Stimulated activated effector memory CD8-positive, alpha-beta T cell treated with anti-CD3 and anti-CD28 coated beads, Interleukin-12 subunit alpha, Interleukin-12 subunit beta, amount 100 ng/mL, for 72 hours (primary cell): ENCODE measurements around the gene ADGRV1.

Experiments used
- ATAC-seq: fragments of 150-1000 bp; cut with Tn5 transposase; 2 replicates; pipeline ENCODE4 v1.10.0; 2021
- DNase-seq, 2 donors: peaks; one replicate each; pipeline ENCODE4 v3.0.0; 2021 to 2022; ENCODE audit warnings: low spot score in 2 of 2
- H3K27ac Mint-ChIP-seq: one replicate; pipeline ENCODE4 v1.8.0; 2022; ENCODE audit warnings: mild to moderate bottlenecking, mixed read lengths
- H3K36me3 Mint-ChIP-seq: one replicate; pipeline ENCODE4 v1.8.0; 2022; ENCODE audit warnings: mild to moderate bottlenecking, mixed read lengths
- H3K4me1 Mint-ChIP-seq: one replicate; pipeline ENCODE4 v1.8.0; 2022; ENCODE audit warnings: mixed read lengths
- H3K4me3 Mint-ChIP-seq: one replicate; pipeline ENCODE4 v1.8.0; 2022; ENCODE audit warnings: mild to moderate bottlenecking, mixed read lengths
- H3K9me3 Mint-ChIP-seq: one replicate; pipeline ENCODE4 v1.8.0; 2022; ENCODE audit warnings: mixed read lengths

Gene ADGRV1

GRCh38 chr5:90939211-90939610 is 380.6 kb downstream of the ADGRV1 start:
- ATAC-seq: no peak
- no peak overlapping the region for H3K27ac Mint-ChIP-seq
- H3K9me3 Mint-ChIP-seq: no peaks in the 10 kb centered on the region
- peaks cover 8% of the 10 kb centered on the region for H3K4me1 Mint-ChIP-seq
- no peak for DNase-seq
- no peak overlapping the region for H3K4me3 Mint-ChIP-seq
- no peaks in the 10 kb centered on the region for H3K36me3 Mint-ChIP-seq

GRCh38 chr5:90940227-90940995 is 381.8 kb downstream of the ADGRV1 start:
- Mint-ChIP-seq H3K4me1 (peaks cover 8% of the 10 kb centered on the region), H3K27ac (no peak overlapping the region)

GRCh38 chr5:90941002-90941720 is 382.6 kb downstream of the ADGRV1 start:
- Mint-ChIP-seq H3K36me3 (no peaks in the 10 kb centered on the region), H3K4me3 (no peak overlapping the region)

More at GRCh38 chr5:90940227-90940995, 381.8 kb downstream of the ADGRV1 start:
- H3K36me3 Mint-ChIP-seq: no peaks in the 10 kb centered on the region
- H3K4me3 Mint-ChIP-seq: no peak overlapping the region
- ATAC-seq (peak; percentile 99), DNase-seq (peak in 1 of 2 donors; percentile 52)
- no peaks in the 10 kb centered on the region for H3K9me3 Mint-ChIP-seq

GRCh38 chr5:90944116-90944515 is 385.5 kb downstream of the ADGRV1 start:
- Mint-ChIP-seq H3K36me3 (no peaks in the 10 kb centered on the region), H3K4me1 (peaks cover 8% of the 10 kb centered on the region), H3K9me3 (no peaks in the 10 kb centered on the region), H3K4me3 (no peak overlapping the region), H3K27ac (no peak overlapping the region)
- ATAC-seq: no peak
- no peak for DNase-seq

More at GRCh38 chr5:90941002-90941720, 382.6 kb downstream of the ADGRV1 start:
- Mint-ChIP-seq H3K9me3 (no peaks in the 10 kb centered on the region), H3K4me1 (peaks cover 8% of the 10 kb centered on the region), H3K27ac (no peak overlapping the region)
- ATAC-seq: no peak
- DNase-seq: no peak

GRCh38 chr5:90947667-90948066 is 389.1 kb downstream of the ADGRV1 start:
- DNase-seq: no peak
- no peak for ATAC-seq
- H3K4me3 Mint-ChIP-seq: no peak overlapping the region
- H3K36me3 Mint-ChIP-seq: no peaks in the 10 kb centered on the region
- H3K4me1 Mint-ChIP-seq: no peaks in the 10 kb centered on the region
- no peaks in the 10 kb centered on the region for H3K9me3 Mint-ChIP-seq
- H3K27ac Mint-ChIP-seq: no peak overlapping the region

- DNase-seq: no peak
- no peak for ATAC-seq
- Mint-ChIP-seq H3K27ac (no peak overlapping the region), H3K36me3 (no peaks in the 10 kb centered on the region), H3K4me3 (no peak overlapping the region), H3K4me1 (no peaks in the 10 kb centered on the region), H3K9me3 (no peaks in the 10 kb centered on the region)
Measured at GRCh38 chr5:90948969-90949368, 390.4 kb downstream of the ADGRV1 start.

GRCh38 chr5:90949469-90950358 is 391.1 kb downstream of the ADGRV1 start:
- Mint-ChIP-seq H3K4me1 (no peaks in the 10 kb centered on the region), H3K36me3 (no peaks in the 10 kb centered on the region)
- ATAC-seq: no peak

GRCh38 chr5:90955001-90955635 is 396.5 kb downstream of the ADGRV1 start:
- Mint-ChIP-seq H3K4me1 (no peaks in the 10 kb centered on the region), H3K27ac (no peak overlapping the region), H3K9me3 (no peaks in the 10 kb centered on the region), H3K4me3 (no peak overlapping the region), H3K36me3 (no peaks in the 10 kb centered on the region)
- no peak for ATAC-seq
- no peak for DNase-seq

More at GRCh38 chr5:90949469-90950358, 391.1 kb downstream of the ADGRV1 start:
- Mint-ChIP-seq H3K4me3 (no peak overlapping the region), H3K9me3 (no peaks in the 10 kb centered on the region), H3K27ac (no peak overlapping the region)
- no peak for DNase-seq

GRCh38 chr5:90956511-90957097 is 398.0 kb downstream of the ADGRV1 start:
- no peak for DNase-seq
- Mint-ChIP-seq H3K27ac (no peak overlapping the region), H3K36me3 (no peaks in the 10 kb centered on the region), H3K9me3 (no peaks in the 10 kb centered on the region), H3K4me1 (no peaks in the 10 kb centered on the region), H3K4me3 (no peak overlapping the region)
- ATAC-seq: no peak

GRCh38 chr5:90957906-90958305 is 399.3 kb downstream of the ADGRV1 start:
- ATAC-seq (no peak), DNase-seq (no peak)
- H3K4me3 Mint-ChIP-seq: no peak overlapping the region
- no peaks in the 10 kb centered on the region for H3K9me3 Mint-ChIP-seq
- no peak overlapping the region for H3K27ac Mint-ChIP-seq
- no peaks in the 10 kb centered on the region for H3K36me3 Mint-ChIP-seq
- H3K4me1 Mint-ChIP-seq: no peaks in the 10 kb centered on the region

GRCh38 chr5:90959262-90959661 is 400.7 kb downstream of the ADGRV1 start:
- Mint-ChIP-seq H3K4me1 (no peaks in the 10 kb centered on the region), H3K9me3 (no peaks in the 10 kb centered on the region), H3K36me3 (no peaks in the 10 kb centered on the region), H3K4me3 (no peak overlapping the region), H3K27ac (no peak overlapping the region)
- no peak for ATAC-seq
- no peak for DNase-seq

GRCh38 chr5:90962481-90962880 is 403.9 kb downstream of the ADGRV1 start:
- DNase-seq: no peak
- Mint-ChIP-seq H3K4me1 (no peaks in the 10 kb centered on the region), H3K4me3 (no peak overlapping the region), H3K27ac (no peak overlapping the region), H3K9me3 (no peaks in the 10 kb centered on the region), H3K36me3 (no peaks in the 10 kb centered on the region)
- no peak for ATAC-seq

GRCh38 chr5:90965110-90965685 is 406.6 kb downstream of the ADGRV1 start:
- no peak overlapping the region for H3K4me3 Mint-ChIP-seq

GRCh38 chr5:90967443-90967842 is 408.8 kb downstream of the ADGRV1 start:
- no peak overlapping the region for H3K4me3 Mint-ChIP-seq
- peaks cover 4% of the 10 kb centered on the region for H3K9me3 Mint-ChIP-seq
- ATAC-seq (no peak), DNase-seq (no peak)
- H3K27ac Mint-ChIP-seq: no peak overlapping the region
- H3K36me3 Mint-ChIP-seq: no peaks in the 10 kb centered on the region
- no peaks in the 10 kb centered on the region for H3K4me1 Mint-ChIP-seq

More at GRCh38 chr5:90965110-90965685, 406.6 kb downstream of the ADGRV1 start:
- Mint-ChIP-seq H3K9me3 (no peaks in the 10 kb centered on the region), H3K27ac (no peak overlapping the region), H3K36me3 (no peaks in the 10 kb centered on the region), H3K4me1 (no peaks in the 10 kb centered on the region)
- no peak for DNase-seq
- ATAC-seq: no peak
